Esophagus mucosa (tissue), 1 donor: Measurements from ENCODE around the gene OR1E2. TPM values are rescaled to one million over a fixed set of nuclear protein-coding genes. Genes with fewer than 3 reads are reported as not detected.
"Not testable (repeated sequence)": the region's sequence is repeated elsewhere in the genome, so short reads cannot be mapped to it uniquely, and the experiment has no call there.

Experiments
- ATAC-seq: fragments of 200-7000 bp; cut with Tn5 transposase; one replicate; pipeline ENCODE4 v1.9.1; 2020
- total RNA-seq: library from RNA; stranded (reverse); gene quantifications from one replicate; pipeline ENCODE4 v1.2.4, GENCODE V29; 2023
- donor health status: DM: yes; HTN: yes; CAD: no.

Gene OR1E2, protein sequence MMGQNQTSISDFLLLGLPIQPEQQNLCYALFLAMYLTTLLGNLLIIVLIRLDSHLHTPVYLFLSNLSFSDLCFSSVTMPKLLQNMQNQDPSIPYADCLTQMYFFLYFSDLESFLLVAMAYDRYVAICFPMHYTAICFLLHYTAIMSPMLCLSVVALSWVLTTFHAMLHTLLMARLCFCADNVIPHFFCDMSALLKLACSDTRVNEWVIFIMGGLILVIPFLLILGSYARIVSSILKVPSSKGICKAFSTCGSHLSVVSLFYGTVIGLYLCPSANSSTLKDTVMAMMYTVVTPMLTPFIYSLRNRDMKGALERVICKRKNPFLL
- total RNA-seq: not detected

DNA sequence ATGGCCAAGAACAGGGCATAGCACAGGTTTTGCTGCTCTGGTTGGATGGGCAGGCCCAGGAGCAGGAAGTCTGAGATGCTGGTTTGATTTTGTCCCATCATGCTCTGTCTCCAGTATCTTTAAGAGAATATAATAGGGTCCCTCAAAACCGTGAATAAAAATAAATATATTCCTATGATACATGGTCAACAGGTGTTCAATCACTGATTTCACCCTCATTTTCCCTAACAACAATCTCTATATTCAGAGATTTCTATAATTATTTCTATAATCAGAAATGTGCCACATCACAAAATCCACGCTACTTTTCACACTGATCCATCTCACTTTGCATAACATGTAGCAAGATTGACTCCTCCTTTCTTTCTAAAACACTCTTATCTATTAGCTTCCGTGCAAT lies at the start of gene OR1E2:
Gene OR1E2 (minus strand): TSS at position 101 of the 400 bp plus-strand sequence. CDS start 0 bp downstream, at position 101.
- ATAC-seq: no peak

DNA sequence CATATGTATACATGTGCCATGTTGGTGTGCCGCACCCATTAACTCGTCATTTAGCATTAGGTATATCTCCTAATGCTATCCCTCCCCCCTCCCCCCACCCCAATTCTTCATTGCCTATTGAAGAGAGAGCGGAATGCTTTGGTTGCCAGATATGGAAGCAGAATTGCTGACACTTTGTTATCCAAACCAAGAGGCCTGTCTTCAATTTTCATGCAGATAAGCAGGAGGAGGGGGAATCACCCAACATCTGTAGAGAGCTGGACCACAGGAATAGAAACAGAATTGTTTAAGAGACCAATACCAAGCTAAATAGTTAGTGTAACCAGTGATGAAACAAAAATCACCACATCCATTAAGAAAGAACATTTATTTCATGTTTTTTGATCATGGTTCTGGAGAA lies 49.2 kb upstream of the OR1E2 start:
- no peak for ATAC-seq

DNA sequence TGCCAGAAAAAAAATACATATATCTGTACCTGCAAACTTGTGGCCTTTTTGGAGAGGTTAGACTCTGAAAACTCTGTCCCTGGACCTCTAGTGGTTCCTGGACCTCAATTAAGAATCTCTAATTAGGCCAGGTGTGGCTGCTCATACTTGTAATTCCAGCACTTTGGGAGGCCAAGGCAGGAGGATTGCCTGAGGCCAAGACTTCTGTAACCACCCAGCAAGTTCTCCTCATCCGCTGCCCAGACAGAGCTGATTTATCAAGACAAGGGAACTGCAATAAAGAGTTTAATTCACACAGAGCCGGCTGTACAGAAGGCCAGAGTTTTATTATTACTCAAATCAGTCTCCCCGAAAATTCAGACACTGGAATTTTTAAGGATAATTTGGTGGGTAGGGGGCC lies 46.3 kb upstream of the OR1E2 start:
- no peak for ATAC-seq

DNA sequence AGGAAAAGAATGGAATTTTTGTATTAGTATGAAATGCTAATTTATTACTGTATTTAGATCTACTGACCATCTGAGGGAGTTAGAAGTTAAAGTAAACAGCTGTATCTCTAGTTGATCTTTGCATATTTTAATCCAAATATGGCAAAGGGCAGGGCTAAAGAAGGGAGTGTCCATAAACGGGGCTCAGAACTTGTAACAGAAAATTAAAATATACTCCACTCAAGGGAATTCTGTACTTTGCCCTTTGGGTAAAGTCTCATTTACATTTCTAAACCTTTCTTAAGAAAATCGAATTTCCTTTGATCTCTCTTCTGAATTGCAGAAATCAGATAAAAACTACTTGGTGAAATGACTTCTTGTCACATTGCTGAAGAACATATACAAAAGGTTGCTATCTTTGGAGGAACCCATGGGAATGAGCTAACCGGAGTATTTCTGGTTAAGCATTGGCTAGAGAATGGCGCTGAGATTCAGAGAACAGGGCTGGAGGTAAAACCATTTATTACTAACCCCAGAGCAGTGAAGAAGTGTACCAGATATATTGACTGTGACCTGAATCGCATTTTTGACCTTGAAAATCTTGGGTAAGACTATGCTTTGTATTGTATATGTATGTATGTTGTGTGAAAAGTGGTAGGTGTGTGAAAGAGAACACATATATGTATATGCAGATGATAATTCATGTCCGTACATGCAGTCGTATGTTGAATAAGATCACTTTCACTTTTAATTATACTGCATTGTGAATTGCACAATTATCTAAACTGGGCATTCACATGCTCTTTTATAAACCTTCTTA lies 42.4 kb upstream of the OR1E2 start, which contains the start of gene ASPA:
Gene ASPA (plus strand): TSS at position 186 of the 799 bp plus-strand sequence. CDS start 163 bp downstream, at position 349.
- ATAC-seq: peak; percentile 18

DNA sequence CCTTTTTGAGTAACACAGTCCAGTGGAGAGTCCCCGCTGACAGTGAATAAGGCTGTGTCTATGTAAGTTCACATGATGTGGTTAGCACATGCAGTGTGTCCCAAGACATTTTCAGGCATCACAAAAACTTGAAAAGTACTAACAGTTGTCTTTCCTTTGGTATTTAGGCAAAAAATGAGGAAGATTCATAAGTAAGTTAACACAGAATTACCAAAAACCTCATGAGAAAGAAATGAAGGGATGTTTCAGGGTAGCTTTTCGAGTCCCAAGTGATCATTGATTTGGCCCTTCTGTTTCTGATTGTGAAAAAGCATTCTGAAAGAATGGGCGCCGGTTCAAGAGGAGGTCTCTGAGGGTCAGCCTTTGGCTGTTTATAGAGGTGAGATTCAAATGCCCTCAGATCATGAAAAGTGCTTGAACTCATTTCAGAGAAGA lies 41.6 kb upstream of the OR1E2 start:
- ATAC-seq: no peak

DNA sequence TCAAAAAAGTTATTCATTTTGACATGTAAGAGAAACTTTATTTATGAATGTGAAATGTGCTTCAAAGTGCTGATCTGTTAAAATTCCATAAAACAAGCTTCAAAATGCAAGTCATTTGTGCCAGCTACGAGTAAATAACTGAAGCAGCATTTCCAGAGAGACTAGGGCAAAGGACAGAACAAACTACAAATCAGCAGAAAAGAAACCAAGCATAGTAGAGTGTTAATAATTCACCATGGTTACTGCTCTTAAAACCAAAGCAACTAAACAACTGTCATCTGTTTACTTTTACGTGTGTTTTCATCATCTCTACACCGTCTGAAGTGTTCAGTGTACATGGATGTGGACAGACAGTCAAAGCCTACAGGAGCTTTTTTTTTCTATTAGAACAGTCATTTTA lies 40.6 kb upstream of the OR1E2 start:
- no peak for ATAC-seq

DNA sequence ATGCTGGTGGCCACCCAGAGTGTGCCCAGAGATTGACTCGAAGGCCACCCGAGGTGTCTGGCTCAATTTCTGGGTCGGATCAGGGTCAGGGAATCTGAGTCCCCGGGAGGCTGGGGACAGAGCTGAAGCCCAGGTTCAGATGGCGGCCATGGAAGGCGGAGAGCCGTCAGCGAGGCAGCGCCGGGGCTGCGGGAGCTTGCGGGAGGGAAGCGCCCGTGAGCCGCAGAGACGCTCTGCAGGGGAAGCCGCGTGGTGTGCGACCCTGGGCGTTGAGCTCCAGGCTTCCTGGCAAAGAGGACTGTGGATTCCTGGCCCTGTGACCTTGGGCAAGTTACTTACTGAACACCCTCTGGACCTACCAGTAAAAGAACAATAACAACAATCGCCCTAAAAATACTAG lies 38.5 kb upstream of the OR1E2 start:
- ATAC-seq: no peak

DNA sequence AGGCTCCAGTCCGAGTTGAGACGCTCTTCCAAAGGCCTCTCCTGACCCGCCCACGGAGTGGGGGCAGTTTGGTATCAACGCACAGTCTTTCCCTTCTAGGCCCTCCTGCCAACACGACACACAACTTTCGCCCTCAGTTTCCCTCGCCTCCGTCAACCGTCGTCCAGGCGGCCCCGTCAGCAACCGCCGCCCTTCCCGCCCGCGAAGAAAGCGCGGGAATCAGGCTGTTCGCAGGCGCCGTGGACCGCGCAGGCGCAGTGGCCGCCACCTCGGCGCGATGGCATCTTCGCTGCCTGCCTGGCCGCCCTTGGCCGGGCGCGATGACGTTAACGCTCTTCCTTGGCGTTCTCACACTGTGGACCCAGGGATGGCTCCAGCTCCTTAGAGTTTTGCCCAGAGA lies 38.0 kb upstream of the OR1E2 start, which contains the start of gene SPATA22:
Gene SPATA22 (minus strand): TSS at position 221 of the 400 bp plus-strand sequence. CDS start 2,494 bp downstream, outside the sequence.
- no peak for ATAC-seq

DNA sequence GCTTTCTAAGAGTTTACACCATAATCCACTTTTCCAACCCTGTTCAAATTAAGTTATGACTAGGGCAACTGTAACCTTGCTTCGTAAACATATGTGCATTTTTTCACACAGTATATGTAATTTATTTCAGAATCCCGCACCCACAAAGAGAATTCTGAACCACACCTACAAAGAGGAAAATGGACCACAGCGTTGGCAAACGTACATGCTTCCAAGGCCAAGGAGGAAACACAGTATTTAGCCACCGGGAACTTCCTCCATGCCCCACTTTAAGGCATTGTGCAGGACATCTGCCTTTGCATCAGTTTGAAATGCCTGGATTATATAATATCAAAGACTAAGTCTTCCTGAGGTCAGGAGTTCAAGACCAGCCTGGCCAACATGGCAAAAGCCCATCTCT lies 35.9 kb upstream of the OR1E2 start:
- no peak for ATAC-seq

DNA sequence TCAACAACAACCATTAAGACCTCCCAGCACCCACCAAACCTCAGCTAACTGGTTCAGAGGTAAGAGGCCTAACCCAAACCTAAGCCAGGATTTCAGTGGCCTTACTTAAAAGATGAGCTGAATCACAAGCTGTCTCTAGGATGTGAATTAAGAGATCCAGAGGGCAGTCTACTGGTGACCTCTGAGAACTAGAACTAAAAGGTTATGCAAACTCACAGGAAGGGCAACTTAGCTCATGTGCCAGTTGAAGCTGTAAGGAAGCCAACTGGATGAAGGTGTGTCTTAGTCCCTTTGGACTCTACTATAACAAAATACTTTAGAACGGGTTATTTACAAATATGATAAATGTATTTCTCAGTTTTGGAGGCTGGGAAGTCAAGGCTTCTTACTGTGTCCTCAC lies 32.7 kb upstream of the OR1E2 start:
- ATAC-seq: not testable (repeated sequence)

DNA sequence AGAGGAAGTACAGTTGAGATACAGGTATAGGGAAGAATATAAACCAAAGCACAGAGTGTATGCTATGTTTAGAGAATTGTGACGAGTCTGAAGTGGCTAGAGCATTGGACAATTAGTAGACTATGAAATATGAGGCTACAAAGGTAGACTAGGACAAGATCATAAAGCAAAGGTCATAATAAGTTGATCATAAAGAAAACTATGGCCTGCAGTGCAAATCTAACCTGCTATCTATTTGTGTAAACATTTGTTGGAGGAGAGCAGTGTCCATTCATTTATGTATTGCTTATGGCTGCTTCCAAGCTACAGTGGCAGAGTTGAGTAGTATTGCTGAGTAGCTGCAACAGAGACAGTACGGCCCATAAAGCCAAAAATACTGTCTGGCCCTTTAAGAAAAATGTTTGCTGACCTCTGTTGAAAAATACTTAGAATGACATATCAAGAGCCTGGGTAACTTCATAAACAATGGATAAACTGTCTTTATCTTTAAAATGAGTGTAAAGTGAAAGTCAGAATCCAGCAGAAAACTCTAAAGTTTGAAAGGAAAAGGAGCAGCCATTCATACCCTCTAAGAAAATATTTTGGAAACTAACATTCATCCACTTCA lies 14.5 kb upstream of the OR1E2 start:
- ATAC-seq: no peak

DNA sequence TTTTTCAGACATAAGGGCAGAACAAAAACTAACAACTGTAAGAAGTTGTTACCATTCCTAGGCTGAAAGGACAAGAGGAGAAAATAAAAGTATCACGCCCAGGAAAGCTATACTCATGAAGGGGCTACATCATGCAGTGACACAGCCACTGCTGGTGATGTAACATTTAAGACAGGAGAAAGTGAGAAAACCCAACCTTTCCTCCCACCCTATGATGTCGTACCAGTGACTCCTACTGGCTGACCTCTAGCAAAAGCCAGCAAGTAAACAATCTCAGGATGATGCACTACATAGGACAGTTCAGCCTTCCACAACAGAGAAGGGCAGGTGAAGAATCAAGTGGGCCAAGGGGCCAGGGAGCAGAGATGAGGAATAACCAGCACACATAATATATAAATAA lies 14.0 kb upstream of the OR1E2 start:
- peak; percentile 26 for ATAC-seq

DNA sequence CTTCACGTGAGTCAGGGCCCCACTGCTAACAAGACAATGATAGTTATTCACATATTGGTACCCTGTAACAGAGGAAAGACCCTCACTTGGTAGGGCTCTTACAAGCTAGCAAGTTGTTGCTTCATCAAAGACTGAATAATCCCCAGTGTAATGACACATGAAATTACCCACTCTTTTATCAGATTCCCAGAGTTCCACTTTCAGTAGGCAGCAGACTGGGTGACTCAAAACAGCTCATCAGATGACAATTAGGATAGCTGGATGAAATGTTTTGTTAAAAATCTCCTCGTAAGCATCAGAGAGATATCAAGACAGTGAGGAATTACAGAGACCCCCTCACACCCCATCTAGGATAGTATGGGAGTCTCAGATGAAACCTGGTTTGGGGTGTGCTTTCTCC lies 6.8 kb upstream of the OR1E2 start:
- ATAC-seq: no peak

DNA sequence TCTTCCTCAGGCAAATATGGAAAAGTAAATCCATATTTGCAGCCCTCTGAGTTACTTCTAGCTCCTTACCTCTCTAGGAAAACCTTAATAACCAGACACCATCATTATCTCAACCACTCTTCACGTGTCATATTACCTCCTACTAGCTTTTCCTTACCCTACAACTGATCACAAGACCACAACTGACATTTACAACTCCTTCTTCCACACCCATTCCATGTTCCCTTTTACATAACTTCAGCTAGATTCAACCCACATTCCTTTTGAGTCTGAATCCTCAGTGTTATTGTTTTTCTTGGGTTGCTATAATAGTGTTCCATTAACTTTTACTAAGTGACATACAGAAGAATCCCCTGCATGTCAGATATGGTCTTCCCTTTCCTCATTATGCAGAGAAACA lies 4.7 kb upstream of the OR1E2 start:
- no peak for ATAC-seq

DNA sequence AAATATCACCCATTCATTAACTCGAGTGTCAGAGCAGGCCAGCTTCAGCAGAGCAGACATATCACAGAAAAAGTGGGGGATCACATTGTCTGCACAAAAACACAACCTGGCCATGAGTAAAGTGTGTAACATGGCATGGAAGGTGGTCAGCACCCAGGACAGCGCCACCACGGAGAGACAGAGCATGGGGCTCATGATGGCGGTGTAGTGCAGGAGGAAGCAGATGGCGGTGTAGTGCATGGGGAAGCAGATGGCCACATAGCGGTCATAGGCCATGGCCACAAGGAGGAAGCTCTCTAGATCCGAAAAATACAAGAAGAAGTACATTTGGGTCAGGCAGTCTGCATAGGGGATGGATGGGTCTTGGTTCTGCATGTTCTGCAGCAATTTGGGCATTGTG lies 426 bp downstream of the OR1E2 start:
- not testable (repeated sequence) for ATAC-seq

DNA sequence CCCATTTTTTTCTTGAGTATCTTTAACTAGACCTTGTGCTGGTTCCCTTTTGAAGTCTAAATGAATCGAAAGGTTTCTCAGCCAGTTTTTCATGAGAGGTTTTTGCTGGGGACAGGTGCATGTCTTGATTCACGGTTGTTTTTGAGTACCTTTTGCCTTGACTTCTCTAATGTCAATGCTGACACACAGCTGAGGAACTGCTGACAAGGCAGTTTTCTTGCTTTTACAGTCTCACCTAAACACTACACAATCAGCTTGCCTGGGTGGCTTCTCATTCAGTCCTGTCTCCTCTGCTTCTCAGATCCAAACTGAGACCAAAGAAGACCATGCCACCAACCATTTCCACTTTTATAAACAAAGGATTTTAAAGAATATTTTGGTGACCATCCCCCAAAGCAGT lies 15.4 kb downstream of the OR1E2 start:
- ATAC-seq: no peak

DNA sequence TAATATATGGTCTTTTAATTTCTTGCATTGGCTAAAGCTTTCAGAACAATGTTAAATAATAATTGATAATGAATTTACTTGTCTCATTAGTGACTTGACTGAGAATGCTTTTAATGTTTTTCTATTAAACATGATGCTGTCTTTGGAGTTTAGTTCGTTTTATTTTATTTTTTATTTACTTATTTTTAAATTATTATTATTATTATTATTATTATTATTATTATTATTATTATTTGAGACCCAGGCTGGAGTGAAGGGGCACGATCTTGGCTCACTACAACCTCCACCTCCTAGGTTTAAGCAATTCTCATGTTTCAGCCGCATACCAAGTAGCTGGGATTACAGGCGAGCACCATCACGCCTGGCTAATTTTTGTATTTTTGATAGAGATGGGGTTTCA lies 18.0 kb downstream of the OR1E2 start:
- no peak for ATAC-seq

DNA sequence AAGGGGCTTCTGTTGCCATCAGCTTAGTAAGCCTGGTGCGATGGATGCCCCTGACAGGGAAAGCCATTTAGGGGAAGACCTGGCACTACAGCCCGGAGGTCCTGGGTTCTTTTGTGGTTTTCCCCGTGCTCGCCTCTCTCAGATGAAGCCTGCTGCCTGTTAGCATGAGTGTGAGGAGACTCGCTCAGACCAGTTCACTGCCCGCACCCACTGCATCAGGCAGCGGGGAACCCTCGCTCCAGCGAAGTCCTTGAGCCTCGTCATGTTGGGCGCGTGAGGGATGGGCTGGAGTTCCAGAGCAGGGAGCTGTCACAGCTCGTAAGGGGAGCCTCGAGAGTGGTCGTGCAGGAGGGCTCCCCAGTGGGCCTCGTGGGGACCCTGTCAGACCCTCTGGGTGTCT lies 21.4 kb downstream of the OR1E2 start:
- not testable (repeated sequence) for ATAC-seq

DNA sequence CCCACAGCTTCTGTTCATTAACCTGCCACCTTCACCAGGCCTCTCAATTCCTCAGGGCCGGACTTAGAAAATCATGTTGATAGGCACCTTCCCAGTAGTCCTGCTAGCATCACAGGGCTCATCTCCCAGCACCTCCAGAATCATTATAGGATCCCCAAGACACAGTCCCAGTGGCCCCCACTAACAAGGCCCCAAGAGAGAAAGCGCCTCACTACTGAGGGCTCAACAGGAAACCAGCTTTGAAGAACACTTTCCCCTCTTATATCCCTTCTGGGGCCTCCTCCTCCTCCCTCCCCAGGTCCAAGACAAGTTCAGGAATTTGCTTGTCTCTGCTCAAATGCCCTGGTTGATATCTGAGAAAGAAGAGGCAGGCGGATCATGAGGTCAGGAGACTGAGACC lies 22.6 kb downstream of the OR1E2 start, which contains the start of gene OR3A3:
Gene OR3A3 (plus strand): TSS at position 301 of the 400 bp plus-strand sequence.
- no peak for ATAC-seq

DNA sequence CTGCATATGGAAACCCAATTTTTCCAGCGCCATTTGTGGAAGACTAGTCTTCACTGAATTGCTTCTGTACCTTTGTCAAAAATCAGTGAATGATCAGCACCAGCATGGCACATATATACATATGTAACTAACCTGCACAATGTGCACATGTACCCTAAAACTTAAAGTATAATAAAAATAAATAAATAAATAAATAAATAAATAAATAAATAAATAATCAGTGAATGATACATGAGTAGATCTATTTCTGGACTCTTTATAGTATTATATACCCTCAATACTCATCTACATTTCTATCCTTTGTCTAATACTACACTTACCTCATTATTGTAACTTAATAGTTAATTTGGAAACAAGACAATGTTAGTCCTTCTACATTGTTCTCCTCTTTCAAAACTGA lies 29.8 kb downstream of the OR1E2 start:
- ATAC-seq: not testable (repeated sequence)

DNA sequence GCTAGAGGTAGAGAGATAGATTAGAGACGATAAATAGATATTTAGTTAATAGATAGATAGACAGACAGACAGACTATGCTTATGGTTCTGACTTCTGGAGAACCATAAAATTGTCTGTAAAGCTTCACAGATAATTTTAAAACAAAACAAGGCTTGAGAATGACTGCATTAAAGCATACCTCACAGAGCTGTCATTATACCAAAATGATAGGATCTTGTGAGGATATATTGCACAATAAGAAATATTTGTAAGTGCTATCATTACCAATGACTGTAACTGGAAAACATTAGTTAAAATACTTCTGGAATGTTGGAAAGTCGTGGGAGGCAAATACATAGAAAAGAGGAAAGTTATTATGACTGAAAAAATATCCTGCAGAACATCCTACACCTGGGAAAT lies 31.9 kb downstream of the OR1E2 start:
- no peak for ATAC-seq

DNA sequence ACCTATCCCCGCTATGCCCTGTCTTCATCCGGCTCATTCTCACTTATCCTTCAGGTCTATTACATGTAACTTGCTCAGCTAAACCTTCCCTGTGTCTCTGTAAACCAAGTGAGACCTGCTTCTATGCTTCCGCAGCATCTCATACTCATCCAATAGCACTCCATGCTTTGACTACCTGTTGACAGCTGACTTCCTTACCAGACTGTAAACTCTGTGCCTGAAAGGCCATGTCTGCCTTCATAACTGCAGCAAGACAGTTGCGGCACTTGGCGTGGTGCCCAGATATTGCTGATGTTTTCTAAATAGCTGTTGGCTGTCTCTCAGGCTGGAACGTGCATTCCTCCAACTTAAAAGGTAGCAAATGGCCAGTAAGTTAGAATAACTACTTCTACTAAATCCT lies 33.6 kb downstream of the OR1E2 start:
- ATAC-seq: no peak

DNA sequence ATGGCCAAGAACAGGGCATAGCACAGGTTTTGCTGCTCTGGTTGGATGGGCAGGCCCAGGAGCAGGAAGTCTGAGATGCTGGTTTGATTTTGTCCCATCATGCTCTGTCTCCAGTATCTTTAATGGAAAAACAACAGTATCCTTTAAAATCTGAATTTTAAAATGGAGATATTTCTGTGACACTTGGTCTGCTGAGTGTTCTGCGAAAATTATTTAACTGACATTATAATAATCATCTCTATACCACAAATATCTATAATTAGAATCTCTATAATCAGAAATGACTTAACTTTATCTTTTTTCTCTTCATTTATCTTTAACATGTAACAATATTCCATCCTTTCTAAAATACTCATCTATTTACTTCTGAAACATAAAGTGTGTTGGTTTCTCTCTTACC lies 35.3 kb downstream of the OR1E2 start, which contains the start of gene OR1E1:
Gene OR1E1 (minus strand): TSS at position 101 of the 400 bp plus-strand sequence. CDS start 0 bp downstream, at position 101.
- ATAC-seq: no peak
